ENCODE data around the gene CERKL. TPM values are rescaled to one million over a fixed set of nuclear protein-coding genes. Genes with fewer than 3 reads are reported as not detected.
A peak's percentile ranks its signal among the peaks of the same experiment; 100 is the strongest.

The CERKL gene
- total and polyA plus RNA-seq, 2 donors from 2014 or later: 7.8 to 8.0 TPM

DNA sequence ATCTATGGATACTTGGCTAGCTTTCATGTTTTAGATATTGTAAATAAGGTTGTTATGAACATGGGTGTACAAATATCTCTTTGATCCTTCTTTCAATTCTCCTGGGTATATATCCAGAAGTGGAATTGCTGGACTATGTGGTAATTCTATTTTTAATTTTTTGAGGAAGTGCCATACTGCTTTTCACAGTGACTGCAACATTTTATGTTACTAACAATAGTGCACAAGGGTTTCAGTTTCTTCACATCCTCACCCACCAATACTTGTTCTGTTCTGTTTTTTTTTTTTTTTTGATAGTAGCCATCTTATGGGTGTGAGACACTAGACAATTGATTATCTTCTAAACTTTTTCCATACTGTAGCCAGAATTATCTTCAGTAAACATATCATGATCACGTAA is 40.7 kb upstream of the CERKL start:
- Histone ChIP-seq H3K4me1 (ENCODE audit: control insufficient read depth in 2 of 3, insufficient read depth in 2 of 3, low read depth in 1 of 3, low read length in 3 of 3) (no peaks in the 10 kb centered on the region), H3K27me3 (ENCODE audit: control insufficient read depth, insufficient read depth, low read length) (no peaks in the 10 kb centered on the region)

GRCh38 chr2:181697126-181697525 is 40.2 kb upstream of the CERKL start:
- no peak for DNase-seq
- H3K4me1 ChIP-seq (ENCODE audit: control insufficient read depth in 2 of 3, insufficient read depth in 2 of 3, low read depth in 1 of 3, low read length in 3 of 3): no peaks in the 10 kb centered on the region
- TF ChIP-seq, protein P1, sequence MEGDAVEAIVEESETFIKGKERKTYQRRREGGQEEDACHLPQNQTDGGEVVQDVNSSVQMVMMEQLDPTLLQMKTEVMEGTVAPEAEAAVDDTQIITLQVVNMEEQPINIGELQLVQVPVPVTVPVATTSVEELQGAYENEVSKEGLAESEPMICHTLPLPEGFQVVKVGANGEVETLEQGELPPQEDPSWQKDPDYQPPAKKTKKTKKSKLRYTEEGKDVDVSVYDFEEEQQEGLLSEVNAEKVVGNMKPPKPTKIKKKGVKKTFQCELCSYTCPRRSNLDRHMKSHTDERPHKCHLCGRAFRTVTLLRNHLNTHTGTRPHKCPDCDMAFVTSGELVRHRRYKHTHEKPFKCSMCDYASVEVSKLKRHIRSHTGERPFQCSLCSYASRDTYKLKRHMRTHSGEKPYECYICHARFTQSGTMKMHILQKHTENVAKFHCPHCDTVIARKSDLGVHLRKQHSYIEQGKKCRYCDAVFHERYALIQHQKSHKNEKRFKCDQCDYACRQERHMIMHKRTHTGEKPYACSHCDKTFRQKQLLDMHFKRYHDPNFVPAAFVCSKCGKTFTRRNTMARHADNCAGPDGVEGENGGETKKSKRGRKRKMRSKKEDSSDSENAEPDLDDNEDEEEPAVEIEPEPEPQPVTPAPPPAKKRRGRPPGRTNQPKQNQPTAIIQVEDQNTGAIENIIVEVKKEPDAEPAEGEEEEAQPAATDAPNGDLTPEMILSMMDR (IDR thresholded peaks at IDR 0.05; ENCODE audit: borderline replicate concordance, extremely low read depth, insufficient read depth): no peak
- no peak overlapping the region for H3K9ac ChIP-seq (ENCODE audit: low read length in 3 of 3)
- no peaks in the 10 kb centered on the region for H3K9me3 ChIP-seq (ENCODE audit: control insufficient read depth in 2 of 3, insufficient read depth in 1 of 3, low read length in 3 of 3)
- intact Hi-C loops (cut with DNase I): no loop called here
- H3K27ac ChIP-seq (ENCODE audit: low read depth in 2 of 2, low read length in 2 of 2): no peak overlapping the region
- H3K36me3 ChIP-seq (ENCODE audit: control insufficient read depth in 2 of 3, insufficient read depth in 3 of 3, low read length in 3 of 3): no peaks in the 10 kb centered on the region
- no peak overlapping the region for H3K4me3 ChIP-seq (ENCODE audit: low read length in 3 of 3)
- no peak for FAIRE-seq
- H3K27me3 ChIP-seq (ENCODE audit: control insufficient read depth, insufficient read depth, low read length): no peaks in the 10 kb centered on the region

More for the DNA sequence above, 40.7 kb upstream of the CERKL start:
- no peaks in the 10 kb centered on the region for H3K36me3 ChIP-seq (ENCODE audit: control insufficient read depth in 2 of 3, insufficient read depth in 3 of 3, low read length in 3 of 3)
- H3K9ac ChIP-seq (ENCODE audit: low read length in 3 of 3): no peak overlapping the region
- no peak overlapping the region for H3K27ac ChIP-seq (ENCODE audit: low read depth in 2 of 2, low read length in 2 of 2)
- no peaks in the 10 kb centered on the region for H3K9me3 ChIP-seq (ENCODE audit: control insufficient read depth in 2 of 3, insufficient read depth in 1 of 3, low read length in 3 of 3)
- TF ChIP-seq, protein P1 (IDR thresholded peaks at IDR 0.05; ENCODE audit: borderline replicate concordance, extremely low read depth, insufficient read depth): no peak
- FAIRE-seq (no peak), DNase-seq (no peak)
- H3K4me3 ChIP-seq (ENCODE audit: low read length in 3 of 3): no peak overlapping the region
- intact Hi-C loops (cut with DNase I): no loop called here

- no peaks in the 10 kb centered on the region for H3K4me1 ChIP-seq (ENCODE audit: control insufficient read depth in 2 of 3, insufficient read depth in 2 of 3, low read depth in 1 of 3, low read length in 3 of 3)
- no peaks in the 10 kb centered on the region for H3K27me3 ChIP-seq (ENCODE audit: control insufficient read depth, insufficient read depth, low read length)
- H3K4me3 ChIP-seq (ENCODE audit: low read length in 3 of 3): no peak overlapping the region
- FAIRE-seq: no peak
- no peak overlapping the region for H3K27ac ChIP-seq (ENCODE audit: low read depth in 2 of 2, low read length in 2 of 2)
- no peaks in the 10 kb centered on the region for H3K9me3 ChIP-seq (ENCODE audit: control insufficient read depth in 2 of 3, insufficient read depth in 1 of 3, low read length in 3 of 3)
- TF ChIP-seq, protein P1 (IDR thresholded peaks at IDR 0.05; ENCODE audit: borderline replicate concordance, extremely low read depth, insufficient read depth): no peak
- intact Hi-C loops (cut with DNase I): no loop called here
- no peak overlapping the region for H3K9ac ChIP-seq (ENCODE audit: low read length in 3 of 3)
- no peaks in the 10 kb centered on the region for H3K36me3 ChIP-seq (ENCODE audit: control insufficient read depth in 2 of 3, insufficient read depth in 3 of 3, low read length in 3 of 3)
- peak in 1 of 5 donors; percentile 32 for DNase-seq
These were observed 37.4 kb upstream of the CERKL start for GRCh38 chr2:181694271-181694670.

DNA sequence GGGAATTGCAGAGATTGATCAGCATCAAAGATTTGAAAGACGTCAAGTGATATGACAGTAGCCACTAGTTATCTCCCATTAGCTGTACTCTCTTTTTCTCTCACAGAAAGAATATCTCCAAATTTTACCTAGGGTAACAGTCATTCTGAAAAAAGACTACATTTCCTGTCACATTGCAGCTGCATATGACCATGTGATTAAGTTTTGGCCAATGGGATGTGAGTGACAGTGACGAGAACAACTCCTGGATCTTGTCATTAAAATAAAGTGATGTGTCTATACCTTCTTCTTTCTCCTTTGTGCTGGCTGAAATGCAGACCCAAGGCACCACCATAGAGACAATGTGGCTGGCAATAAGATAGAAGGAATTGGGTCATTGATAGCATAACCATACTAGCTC is 34.0 kb upstream of the CERKL start:
- H3K36me3 ChIP-seq (ENCODE audit: control insufficient read depth in 2 of 3, insufficient read depth in 3 of 3, low read length in 3 of 3): no peaks in the 10 kb centered on the region
- no peak overlapping the region for H3K4me3 ChIP-seq (ENCODE audit: low read length in 3 of 3)
- no peak for FAIRE-seq
- DNase-seq: no peak
- TF ChIP-seq, protein P1 (IDR thresholded peaks at IDR 0.05; ENCODE audit: borderline replicate concordance, extremely low read depth, insufficient read depth): no peak
- no peak overlapping the region for H3K9ac ChIP-seq (ENCODE audit: low read length in 3 of 3)
- peaks cover 3% of the 10 kb centered on the region for H3K27me3 ChIP-seq (ENCODE audit: control insufficient read depth, insufficient read depth, low read length)
- no peaks in the 10 kb centered on the region for H3K4me1 ChIP-seq (ENCODE audit: control insufficient read depth in 2 of 3, insufficient read depth in 2 of 3, low read depth in 1 of 3, low read length in 3 of 3)
- intact Hi-C loops (cut with DNase I): no loop called here
- H3K27ac ChIP-seq (ENCODE audit: low read depth in 2 of 2, low read length in 2 of 2): no peak overlapping the region
- no peaks in the 10 kb centered on the region for H3K9me3 ChIP-seq (ENCODE audit: control insufficient read depth in 2 of 3, insufficient read depth in 1 of 3, low read length in 3 of 3)

Data from kidney (tissue), 14 donors.